OCI-LY7 (cell line): Measurements from ENCODE around the gene PDZD2. TPM values are rescaled to one million over a fixed set of nuclear protein-coding genes. Genes with fewer than 3 reads are reported as not detected.

Experiments
- BruUV-seq: library from RNA; stranded (reverse); fragments of 400-500 nt; replicated peaks from 2 replicates; lab custom pipeline; 2021; lab: Mats Ljungman, UMichigan
- CTCF ChIA-PET: fragments of 300-600 bp; sonication (Branson Sonifier 250); formaldehyde crosslinking; loops from one replicate; lab custom pipeline; 2022; ENCODE audit warnings: antibody characterized with exemption; ENCODE audit not compliant: unreplicated experiment; lab: Charles Lee
- POLR2A ChIA-PET: fragments of 300-600 bp; sonication (Branson Sonifier 250); formaldehyde crosslinking; loops from one replicate; lab custom pipeline; 2022; ENCODE audit warnings: antibody characterized with exemption; lab: Charles Lee
- DNase-seq: peaks from one replicate; pipeline ENCODE4 v3.0.0-alpha.2; 2015; ENCODE audit warnings: low spot score
- H2AFZ ChIP-seq: fragments of 200-600 bp; sonication (generic), shearing (Covaris generic); 2 replicates; pipeline ENCODE4 v1.6.1; 2014; ENCODE audit warnings: mild to moderate bottlenecking, antibody characterized with exemption, low read length, moderate library complexity
- H3K27ac ChIP-seq: fragments of 200-600 bp; sonication (generic); 2 replicates; pipeline ENCODE4 v1.5.1; 2014; ENCODE audit warnings: mixed run types, low read depth, mild to moderate bottlenecking, moderate library complexity, low read length, inconsistent platforms; ENCODE audit not compliant: poor library complexity, severe bottlenecking
- H3K36me3 ChIP-seq: fragments of 200-600 bp; sonication (generic); 2 replicates; pipeline ENCODE4 v1.6.1; 2014; ENCODE audit warnings: mild to moderate bottlenecking, antibody characterized with exemption, low read length, moderate library complexity, mixed read lengths; ENCODE audit not compliant: insufficient read depth
- H3K4me1 ChIP-seq: fragments of 200-600 bp; sonication (generic); 2 replicates; pipeline ENCODE4 v1.5.1; 2014; ENCODE audit warnings: mild to moderate bottlenecking, low read length; ENCODE audit not compliant: insufficient read depth, poor library complexity, severe bottlenecking
- H3K4me2 ChIP-seq: fragments of 200-600 bp; sonication (generic); 2 replicates; pipeline ENCODE4 v1.6.1; 2014; ENCODE audit warnings: mild to moderate bottlenecking, low read length
- H3K4me3 ChIP-seq: fragments of 200-600 bp; sonication (generic); 2 replicates; pipeline ENCODE4 v1.5.1; 2014; ENCODE audit warnings: mild to moderate bottlenecking, low read depth, low read length; ENCODE audit not compliant: poor library complexity, severe bottlenecking
- H3K79me2 ChIP-seq: fragments of 200-600 bp; sonication (generic); 2 replicates; pipeline ENCODE4 v1.6.1; 2016; ENCODE audit warnings: low read depth, mild to moderate bottlenecking, low read length, moderate library complexity, mixed read lengths; ENCODE audit not compliant: insufficient read depth
- H3K9me2 ChIP-seq: fragments of 200-600 bp; sonication (generic); 2 replicates; pipeline ENCODE4 v1.6.1; 2016; ENCODE audit warnings: mild to moderate bottlenecking, low read length, mixed read lengths; ENCODE audit not compliant: insufficient read depth
- H3K9me3 ChIP-seq: fragments of 200-600 bp; sonication (generic); 2 replicates; pipeline ENCODE4 v1.6.1; 2014; ENCODE audit warnings: mild to moderate bottlenecking, mixed run types, low read length, mixed read lengths
- H4K20me1 ChIP-seq: fragments of 200-600 bp; sonication (generic); 2 replicates; pipeline ENCODE4 v1.6.1; 2014; ENCODE audit warnings: mild to moderate bottlenecking, antibody characterized with exemption, low read length, moderate library complexity, mixed read lengths; ENCODE audit not compliant: insufficient read depth
- CTCF ChIP-seq: fragments of 200-600 bp; sonication (generic); conservative IDR thresholded peaks from 2 replicates; pipeline ENCODE4 v1.5.1; 2014; ENCODE audit warnings: mild to moderate bottlenecking, antibody characterized with exemption, low read length, moderate library complexity, mixed read lengths
- EZH2phosphoT487 ChIP-seq: fragments of 200-600 bp; sonication (generic); IDR thresholded peaks from 2 replicates; pipeline ENCODE4 v1.6.1; 2018; ENCODE audit warnings: low read depth, borderline replicate concordance, mild to moderate bottlenecking, mixed run types, antibody characterized with exemption, low read length, moderate library complexity, mixed read lengths
- intact Hi-C: fragments of 100-400 bp; cut with micrococcal nuclease; formaldehyde crosslinking; loops from one replicate; pipeline ENCODE4 v1.10.0; 2022; ENCODE audit not compliant: unreplicated experiment
- total RNA-seq, 2 experiments: library from RNA; depleted of rRNA in 1 of 2; stranded (reverse); fragments of >200 nt in 1 of 2; shearing (Covaris generic) in 1 of 2; gene quantifications; 2 replicates each; pipeline ENCODE4 v1.2.3, GENCODE V29; 2014 to 2022

The PDZD2 gene
- total RNA-seq, 2 experiments from 2014 or later = 8.6 to 10.6 TPM

GRCh38 chr5:31678180-31678579 is 39.2 kb downstream of the PDZD2 start:
- Histone ChIP-seq H2AFZ (no peak overlapping the region), H4K20me1 (no peaks in the 10 kb centered on the region), H3K4me2 (no peak overlapping the region), H3K9me2 (no peaks in the 10 kb centered on the region), H3K4me3 (no peak overlapping the region), H3K4me1 (no peaks in the 10 kb centered on the region), H3K36me3 (no peaks in the 10 kb centered on the region), H3K9me3 (no peaks in the 10 kb centered on the region), H3K79me2 (no peaks in the 10 kb centered on the region), H3K27ac (no peak overlapping the region)
- POLR2A ChIA-PET = no interaction called here
- CTCF ChIA-PET = no interaction called here
- no peak for DNase-seq
- TF ChIP-seq EZH2phosphoT487 (no peak), CTCF (no peak)
- intact Hi-C loops = no loop called here
- no TSS peak for BruUV-seq

DNA sequence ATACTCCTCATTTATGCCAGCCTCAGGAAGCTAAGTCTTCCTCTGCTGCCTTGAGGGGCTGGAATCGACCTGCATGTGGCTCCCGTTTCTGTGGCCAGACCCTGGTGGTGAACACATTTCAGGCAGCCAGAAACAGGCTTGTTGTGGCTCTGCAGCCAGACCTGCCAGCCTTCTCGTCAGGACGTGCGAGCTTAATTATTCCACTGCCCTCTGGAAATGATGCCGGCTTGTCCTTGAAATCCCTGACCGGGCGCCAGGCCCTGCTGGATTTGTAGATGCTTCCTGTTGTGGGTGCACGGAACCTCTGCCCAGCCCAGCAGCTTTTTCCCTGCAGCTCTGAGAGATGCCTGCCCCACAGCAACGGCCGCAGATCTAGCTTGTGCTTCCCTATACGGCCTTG is 41.6 kb downstream of the PDZD2 start:
- Histone ChIP-seq H3K4me1 (no peaks in the 10 kb centered on the region), H3K4me3 (no peak overlapping the region), H3K36me3 (no peaks in the 10 kb centered on the region), H3K9me3 (no peaks in the 10 kb centered on the region), H2AFZ (no peak overlapping the region), H4K20me1 (no peaks in the 10 kb centered on the region), H3K9me2 (no peaks in the 10 kb centered on the region), H3K4me2 (no peak overlapping the region), H3K79me2 (no peaks in the 10 kb centered on the region), H3K27ac (no peak overlapping the region)
- no TSS peak for BruUV-seq
- CTCF ChIA-PET = no interaction called here
- TF ChIP-seq EZH2phosphoT487 (no peak), CTCF (no peak)
- POLR2A ChIA-PET = no interaction called here
- intact Hi-C loops = no loop called here
- DNase-seq = no peak

DNA sequence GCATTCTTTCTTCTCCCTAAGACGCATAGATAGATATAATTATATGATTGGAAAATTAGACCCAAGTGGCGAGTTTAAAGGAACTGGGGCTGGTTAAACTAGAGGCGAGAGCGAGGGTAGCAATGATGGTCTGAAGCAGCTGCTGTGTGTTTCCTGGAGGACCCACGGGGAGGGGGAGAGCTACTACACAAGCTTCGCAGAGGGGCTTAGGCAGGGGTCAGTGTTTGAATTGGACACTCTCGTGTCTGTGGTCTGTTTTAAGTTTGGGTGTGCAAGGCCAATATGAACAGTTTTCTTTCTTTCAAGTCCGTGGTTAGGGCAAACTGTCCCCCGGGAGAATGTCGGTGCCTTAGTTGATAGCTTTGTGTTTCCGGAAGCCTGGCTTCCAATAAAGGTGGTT is 43.1 kb downstream of the PDZD2 start:
- Histone ChIP-seq H3K36me3 (no peaks in the 10 kb centered on the region), H4K20me1 (no peaks in the 10 kb centered on the region), H3K27ac (no peak overlapping the region), H3K79me2 (no peaks in the 10 kb centered on the region), H3K4me3 (no peak overlapping the region), H3K4me2 (no peak overlapping the region), H3K9me2 (no peaks in the 10 kb centered on the region), H3K9me3 (no peaks in the 10 kb centered on the region), H3K4me1 (no peaks in the 10 kb centered on the region), H2AFZ (no peak overlapping the region)
- no peak for TF ChIP-seq EZH2phosphoT487
- TF ChIP-seq CTCF = no peak
- ChIA-PET POLR2A (no interaction called here), CTCF (no interaction called here)
- intact Hi-C loops = no loop called here
- BruUV-seq = no TSS peak
- DNase-seq = no peak
